Gastrocnemius medialis (tissue), 4 donors: ENCODE measurements around the gene IL2RA. TPM values are rescaled to one million over a fixed set of nuclear protein-coding genes. Genes with fewer than 3 reads are reported as not detected.
"Not testable (repeated sequence)": the region's sequence is repeated elsewhere in the genome, so short reads cannot be mapped to it uniquely, and the experiment has no call there.

ENCODE experiments used
- ATAC-seq, 2 donors: fragments of 150-250 bp; one replicate each; pipeline ENCODE4 v1.9.1; 2016
- DNase-seq, 2 donors: peaks; one replicate each; pipeline ENCODE4 v3.0.0-alpha.2; 2019
- H3K27ac ChIP-seq, 4 donors: fragments of 200-600 bp; sonication (generic); 1 replicate in 1 of 4; 2 replicates in 3 of 4; pipeline ENCODE4 v1.5.1; 2016 to 2018; ENCODE audit warnings: mild to moderate bottlenecking in 2 of 4, moderate library complexity in 1 of 4
- H3K27me3 ChIP-seq, 3 donors: fragments of 200-600 bp; sonication (generic) in 2 of 3; 1 replicate in 1 of 3; 2 replicates in 2 of 3; pipeline versions ENCODE4 v1.5.1 to v1.6.0; 2016 to 2019; ENCODE audit warnings: mild to moderate bottlenecking in 1 of 3, moderate library complexity in 1 of 3
- H3K36me3 ChIP-seq, 2 donors: fragments of 200-600 bp; sonication (generic) in 1 of 2; one replicate each; pipeline ENCODE4 v1.5.1; 2017 to 2018
- H3K4me1 ChIP-seq, 2 donors: fragments of 200-600 bp; sonication (generic) in 1 of 2; one replicate each; pipeline ENCODE4 v1.5.1; 2016 to 2017; ENCODE audit warnings: mild to moderate bottlenecking in 2 of 2
- H3K4me3 ChIP-seq, 4 donors: fragments of 200-600 bp; sonication (generic) in 3 of 4; 1 replicate in 1 of 4; 2 replicates in 3 of 4; pipeline ENCODE4 v1.5.1; 2016 to 2019; ENCODE audit warnings: mild to moderate bottlenecking in 2 of 4
- H3K9me3 ChIP-seq, 3 donors: fragments of 200-600 bp; sonication (generic) in 2 of 3; 1 replicate in 1 of 3; 2 replicates in 2 of 3; pipeline ENCODE4 v1.5.1; 2016 to 2019
- CTCF ChIP-seq, 5 experiments: fragments of 450-650 bp in 3 of 5; fragments of 200-600 bp in 2 of 5; sonication (generic) in 2 of 5; IDR thresholded peaks in 4 of 5; conservative IDR thresholded peaks in 1 of 5; 1 replicate in 4 of 5; 2 replicates in 1 of 5; pipeline ENCODE4 v1.5.1; 2016 to 2019; ENCODE audit warnings: antibody characterized with exemption in 5 of 5, mild to moderate bottlenecking in 3 of 5, moderate library complexity in 3 of 5
- POLR2A ChIP-seq, 2 donors: fragments of 450-650 bp; IDR thresholded peaks; one replicate each; pipeline ENCODE4 v1.6.1; 2017; ENCODE audit warnings: antibody characterized with exemption in 2 of 2, mild to moderate bottlenecking in 2 of 2, moderate library complexity in 2 of 2
- in situ Hi-C, 4 donors: fragments of 200-750 bp; cut with MboI; loops; one replicate each; pipeline versions ENCODE4 v1.15.0 to v1.8.0; 2017; ENCODE audit warnings: low sequenced_read_pairs in 4 of 4
- intact Hi-C: fragments of 100-400 bp; cut with DNase I; formaldehyde crosslinking; loops from one replicate; pipeline ENCODE4 v1.15.1; 2023; ENCODE audit warnings: low total_unique reads
- total RNA-seq, 4 donors: library from RNA; depleted of rRNA; stranded (reverse); fragments of >200 nt; gene quantifications; one replicate each; pipeline versions ENCODE4 v1.1.0 to v1.2.3, GENCODE V29; 2016

IL2RA gene
- total RNA-seq, 4 donors from 2014 or later, result 2.1 TPM; not detected in 3

GRCh38 chr10:6067457-6067856, 5.3 kb upstream of the IL2RA start:
- DNase-seq, result no peak
- H3K27ac ChIP-seq, result no peak overlapping the region
- no peak for ATAC-seq
- in situ Hi-C loops (no loop called here), intact Hi-C loops (no loop called here)
- peaks cover 0 to 6% of the 10 kb centered on the region in 2 donors for H3K4me1 ChIP-seq
- no peaks in the 10 kb centered on the region for H3K9me3 ChIP-seq
- no peaks in the 10 kb centered on the region for H3K27me3 ChIP-seq
- H3K4me3 ChIP-seq, result no peak overlapping the region
- H3K36me3 ChIP-seq, result no peaks in the 10 kb centered on the region
- TF ChIP-seq POLR2A (IDR thresholded peaks at IDR 0.05) (no peak), CTCF (IDR thresholded peaks at IDR 0.05 in 4 of 5, conservative IDR thresholded peaks at IDR 0.05 in 1 of 5) (no peak)

- in situ Hi-C loops (no loop called here), intact Hi-C loops (no loop called here)
- no peak overlapping the region for H3K4me3 ChIP-seq
- H3K4me1 ChIP-seq, result peaks cover 0 to 6% of the 10 kb centered on the region in 2 donors
- DNase-seq (peak in 1 of 2 donors; percentile 21), ATAC-seq (peak; percentile 74 to 76)
- H3K27ac ChIP-seq, result peak overlapping the region in 3 of 4 donors; percentile 37 to 64 (median 61)
- no peaks in the 10 kb centered on the region for H3K9me3 ChIP-seq
- H3K27me3 ChIP-seq, result no peaks in the 10 kb centered on the region
- TF ChIP-seq CTCF (IDR thresholded peaks at IDR 0.05 in 4 of 5, conservative IDR thresholded peaks at IDR 0.05 in 1 of 5) (no peak), POLR2A (IDR thresholded peaks at IDR 0.05) (no peak)
- no peaks in the 10 kb centered on the region for H3K36me3 ChIP-seq
Measured at GRCh38 chr10:6065835-6066234, 3.7 kb upstream of the IL2RA start.

- Histone ChIP-seq H3K9me3 (no peaks in the 10 kb centered on the region), H3K4me1 (peaks cover 0 to 6% of the 10 kb centered on the region in 2 donors), H3K4me3 (no peak overlapping the region), H3K36me3 (no peaks in the 10 kb centered on the region), H3K27me3 (no peaks in the 10 kb centered on the region), H3K27ac (peak overlapping the region in 2 of 4 donors; percentile 22 to 64)
- no peak for TF ChIP-seq POLR2A (IDR thresholded peaks at IDR 0.05)
- no peak for TF ChIP-seq CTCF (IDR thresholded peaks at IDR 0.05 in 4 of 5, conservative IDR thresholded peaks at IDR 0.05 in 1 of 5)
- DNase-seq, result no peak
- ATAC-seq, result no peak
- intact Hi-C loops (no loop called here), in situ Hi-C loops (no loop called here)
Measured at GRCh38 chr10:6065406-6065805, 3.2 kb upstream of the IL2RA start.

- H3K27me3 ChIP-seq, H3K4me1 ChIP-seq, H3K27ac ChIP-seq, H3K4me3 ChIP-seq, DNase-seq, ATAC-seq, H3K36me3 ChIP-seq, intact Hi-C loops, in situ Hi-C loops, H3K9me3 ChIP-seq: not testable (repeated sequence)
Measured at GRCh38 chr10:6064726-6065125, 2.6 kb upstream of the IL2RA start.

GRCh38 chr10:6064119-6064518, 2.0 kb upstream of the IL2RA start:
- DNase-seq (no peak), ATAC-seq (no peak)
- intact Hi-C loops (no loop called here), in situ Hi-C loops (no loop called here)
- peaks cover 0 to 6% of the 10 kb centered on the region in 2 donors for H3K4me1 ChIP-seq
- H3K27me3 ChIP-seq, result no peaks in the 10 kb centered on the region
- H3K4me3 ChIP-seq, result no peak overlapping the region
- no peaks in the 10 kb centered on the region for H3K36me3 ChIP-seq
- no peaks in the 10 kb centered on the region for H3K9me3 ChIP-seq
- TF ChIP-seq CTCF (IDR thresholded peaks at IDR 0.05 in 4 of 5, conservative IDR thresholded peaks at IDR 0.05 in 1 of 5) (no peak), POLR2A (IDR thresholded peaks at IDR 0.05) (no peak)
- H3K27ac ChIP-seq, result no peak overlapping the region
